ENCODE measurements around the gene CBX7.
"Not testable (repeated sequence)": the region's sequence is repeated elsewhere in the genome, so short reads cannot be mapped to it uniquely, and the experiment has no call there.

The CBX7 gene

GRCh38 chr22:39174498-39175352 lies 22.2 kb upstream of the CBX7 start:
- DNase-seq (ENCODE audit: low read depth in 2 of 2): peak in 1 of 2 donors; percentile 46

GRCh38 chr22:39173787-39174497 lies 21.5 kb upstream of the CBX7 start:
- peak in 1 of 2 donors; percentile 36 for DNase-seq (ENCODE audit: low read depth in 2 of 2)

- no peak for DNase-seq (ENCODE audit: low read depth in 2 of 2)
These were observed 20.7 kb upstream of the CBX7 start for GRCh38 chr22:39173050-39173706.

- not testable (repeated sequence) for DNase-seq (ENCODE audit: low read depth in 2 of 2)
These were observed 20.0 kb upstream of the CBX7 start for GRCh38 chr22:39172265-39173049.

GRCh38 chr22:39171623-39172264 lies 19.3 kb upstream of the CBX7 start:
- DNase-seq (ENCODE audit: low read depth in 2 of 2): no peak

- peak; percentile 57 to 59 for DNase-seq (ENCODE audit: low read depth in 2 of 2)
These were observed 18.5 kb upstream of the CBX7 start for GRCh38 chr22:39170825-39171622.

GRCh38 chr22:39169797-39170466 lies 17.5 kb upstream of the CBX7 start:
- DNase-seq (ENCODE audit: low read depth in 2 of 2): no peak

GRCh38 chr22:39166547-39166946 lies 14.1 kb upstream of the CBX7 start:
- no peak for DNase-seq (ENCODE audit: low read depth in 2 of 2)

GRCh38 chr22:39156093-39156492 lies 3.6 kb upstream of the CBX7 start:
- not testable (repeated sequence) for DNase-seq (ENCODE audit: low read depth in 2 of 2)

- no peak for DNase-seq (ENCODE audit: low read depth in 2 of 2)
These were observed 2.9 kb upstream of the CBX7 start for GRCh38 chr22:39155421-39155820.

- no peak for DNase-seq (ENCODE audit: low read depth in 2 of 2)
These were observed 789 bp upstream of the CBX7 start for GRCh38 chr22:39153220-39153717.

- DNase-seq (ENCODE audit: low read depth in 2 of 2): no peak
These were observed 413 bp downstream of the CBX7 start for GRCh38 chr22:39152024-39152510.

- no peak for DNase-seq (ENCODE audit: low read depth in 2 of 2)
These were observed 1.0 kb downstream of the CBX7 start for GRCh38 chr22:39151329-39151975.

GRCh38 chr22:39150848-39151215 lies 1.6 kb downstream of the CBX7 start:
- DNase-seq (ENCODE audit: low read depth in 2 of 2): no peak

GRCh38 chr22:39149915-39150847 lies 2.3 kb downstream of the CBX7 start:
- DNase-seq (ENCODE audit: low read depth in 2 of 2): no peak

GRCh38 chr22:39148727-39149535 lies 3.5 kb downstream of the CBX7 start:
- peak; percentile 43 to 50 for DNase-seq (ENCODE audit: low read depth in 2 of 2)

Measured in stimulated activated CD8-positive, alpha-beta memory T cell treated with anti-CD3 and anti-CD28 coated beads, Interleukin-15, amount 100 ng/mL, for 4 hours (primary cell).